Mucosa of descending colon (tissue), 3 donors: ENCODE data around the gene SRD5A3. TPM values are rescaled to one million over a fixed set of nuclear protein-coding genes. Genes with fewer than 3 reads are reported as not detected.

ENCODE experiments used
- ATAC-seq: fragments of 200-7000 bp; cut with Tn5 transposase; one replicate; pipeline ENCODE4 v1.9.1; 2020; ENCODE audit warnings: mild to moderate bottlenecking, moderate library complexity
- DNase-seq, 3 donors: peaks; one replicate each; pipeline ENCODE4 v3.0.0-alpha.2; 2020
- H3K36me3 ChIP-seq: fragments of 200-600 bp; one replicate; pipeline ENCODE4 v1.8.0; 2021; ENCODE audit warnings: low read depth, mild to moderate bottlenecking
- H3K4me1 ChIP-seq: fragments of 200-600 bp; one replicate; pipeline ENCODE4 v1.8.0; 2021; ENCODE audit warnings: low read depth, mild to moderate bottlenecking
- H3K4me3 ChIP-seq: fragments of 200-600 bp; one replicate; pipeline ENCODE4 v1.8.0; 2021; ENCODE audit warnings: mild to moderate bottlenecking
- H3K9me3 ChIP-seq: fragments of 200-600 bp; one replicate; pipeline ENCODE4 v1.8.0; 2021; ENCODE audit warnings: mild to moderate bottlenecking
- intact Hi-C, 2 donors: fragments of 100-400 bp; cut with DNase I in 1 of 2; cut with micrococcal nuclease in 1 of 2; formaldehyde crosslinking; loops; one replicate each; pipeline versions ENCODE4 v1.11.0 to v1.11.1; 2022; cut with DNase I, micrococcal nuclease
- total RNA-seq, 3 donors: library from RNA; stranded (reverse); fragmentation: NEBNext Ultra II Directional in 2 of 3; extraction: Animal tissue kit (Norgen Biotek cat#: 25700) in 2 of 3; gene quantifications; one replicate each; pipeline versions ENCODE4 v1.2.1 to v1.2.4, GENCODE V29; 2021 to 2023
- TF ChIP-seq, protein P1 (sequence below): fragments of 200-600 bp; IDR thresholded peaks from one replicate; pipeline ENCODE4 v1.8.0; 2022; ENCODE audit warnings: antibody characterized with exemption, mild to moderate bottlenecking
- donor health status: DM: no; HTN: no; CAD: no; lungs with moderate emphysema.
- donor health status: DM: no; HTN: no; CAD: no.
- donor health status: DM: no; HTN: yes; CAD: no.

Gene SRD5A3
- total RNA-seq, 3 donors from 2014 or later, result 5.9 to 14.7 (median 14.0) TPM

DNA sequence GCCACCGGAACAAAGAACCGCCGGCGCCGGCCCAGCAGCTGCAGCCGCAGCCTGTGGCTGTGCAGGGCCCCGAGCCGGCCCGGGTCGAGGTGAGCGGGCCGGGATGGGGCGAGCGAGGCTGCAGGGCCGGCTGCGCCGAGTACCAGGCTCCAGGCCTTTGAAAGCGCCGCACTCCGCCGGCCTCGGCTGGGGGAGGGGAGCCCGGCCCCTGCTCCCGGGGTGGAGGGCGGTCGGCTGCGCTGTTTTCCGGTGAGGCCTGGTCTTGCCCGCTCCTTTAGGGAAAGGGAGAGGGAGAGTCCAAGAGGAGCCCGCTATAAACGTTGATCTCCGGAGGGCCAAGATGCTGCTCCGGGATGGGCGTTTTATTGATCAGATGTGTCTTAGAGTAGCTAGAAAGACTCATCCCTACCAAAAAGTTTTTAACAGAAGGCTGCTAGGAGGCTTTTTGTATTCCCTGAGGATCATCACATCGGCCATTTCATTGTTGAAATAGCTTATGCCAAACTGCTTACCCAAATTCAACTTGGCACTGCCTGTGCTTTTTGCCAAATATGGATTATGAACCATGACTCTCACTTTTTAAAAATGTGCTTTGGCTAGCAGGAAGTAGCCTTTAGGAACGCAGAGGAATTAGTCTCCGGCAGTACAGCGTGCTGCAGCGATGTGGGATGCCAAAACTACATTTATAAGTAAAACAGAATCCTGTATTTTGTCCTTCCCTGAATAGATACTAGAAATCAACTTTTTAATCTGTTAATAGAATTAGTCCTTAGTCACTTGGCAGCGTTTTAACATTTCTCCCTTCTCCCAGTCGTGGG is 50.5 kb downstream of the SRD5A3 start:
- Histone ChIP-seq H3K4me1 (peaks cover 26% of the 10 kb centered on the region), H3K4me3 (peak overlapping the region; percentile 92), H3K36me3 (no peaks in the 10 kb centered on the region), H3K9me3 (no peaks in the 10 kb centered on the region)
- DNase-seq (peak; percentile 58 to 75 (median 71)), ATAC-seq (peak; percentile 57)
- TF ChIP-seq, protein P1, sequence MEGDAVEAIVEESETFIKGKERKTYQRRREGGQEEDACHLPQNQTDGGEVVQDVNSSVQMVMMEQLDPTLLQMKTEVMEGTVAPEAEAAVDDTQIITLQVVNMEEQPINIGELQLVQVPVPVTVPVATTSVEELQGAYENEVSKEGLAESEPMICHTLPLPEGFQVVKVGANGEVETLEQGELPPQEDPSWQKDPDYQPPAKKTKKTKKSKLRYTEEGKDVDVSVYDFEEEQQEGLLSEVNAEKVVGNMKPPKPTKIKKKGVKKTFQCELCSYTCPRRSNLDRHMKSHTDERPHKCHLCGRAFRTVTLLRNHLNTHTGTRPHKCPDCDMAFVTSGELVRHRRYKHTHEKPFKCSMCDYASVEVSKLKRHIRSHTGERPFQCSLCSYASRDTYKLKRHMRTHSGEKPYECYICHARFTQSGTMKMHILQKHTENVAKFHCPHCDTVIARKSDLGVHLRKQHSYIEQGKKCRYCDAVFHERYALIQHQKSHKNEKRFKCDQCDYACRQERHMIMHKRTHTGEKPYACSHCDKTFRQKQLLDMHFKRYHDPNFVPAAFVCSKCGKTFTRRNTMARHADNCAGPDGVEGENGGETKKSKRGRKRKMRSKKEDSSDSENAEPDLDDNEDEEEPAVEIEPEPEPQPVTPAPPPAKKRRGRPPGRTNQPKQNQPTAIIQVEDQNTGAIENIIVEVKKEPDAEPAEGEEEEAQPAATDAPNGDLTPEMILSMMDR, result no peak
- intact Hi-C loops, result loop anchor here in 1 of 2 donors (10.0 kb wide), 1 partner anchor 52 kb away; the partner anchor contains the start of gene SRD5A3

DNA sequence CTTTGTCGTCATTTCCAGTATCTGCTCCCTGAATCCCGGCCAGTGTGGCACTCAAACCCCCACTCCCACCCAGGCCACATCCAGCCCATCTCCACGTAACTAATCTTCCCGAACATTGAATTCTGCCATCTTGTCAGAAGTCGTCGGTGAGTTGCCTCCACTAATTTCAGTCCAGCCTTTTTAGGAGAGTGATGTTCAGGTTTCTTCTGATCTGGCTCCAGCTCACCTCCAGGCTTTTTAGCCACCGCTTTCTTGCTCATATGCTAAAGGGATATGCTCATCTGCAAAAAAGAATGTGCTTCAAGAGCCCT is 51.0 kb downstream of the SRD5A3 start:
- TF ChIP-seq, protein P1, result no peak
- DNase-seq, result no peak
- Histone ChIP-seq H3K4me3 (peak overlapping the region; percentile 92), H3K36me3 (no peaks in the 10 kb centered on the region), H3K9me3 (no peaks in the 10 kb centered on the region), H3K4me1 (peaks cover 26% of the 10 kb centered on the region)
- no peak for ATAC-seq
- intact Hi-C loops, result loop anchor here in 1 of 2 donors (10.0 kb wide), 1 partner anchor 52 kb away; the partner anchor contains the start of gene SRD5A3

DNA sequence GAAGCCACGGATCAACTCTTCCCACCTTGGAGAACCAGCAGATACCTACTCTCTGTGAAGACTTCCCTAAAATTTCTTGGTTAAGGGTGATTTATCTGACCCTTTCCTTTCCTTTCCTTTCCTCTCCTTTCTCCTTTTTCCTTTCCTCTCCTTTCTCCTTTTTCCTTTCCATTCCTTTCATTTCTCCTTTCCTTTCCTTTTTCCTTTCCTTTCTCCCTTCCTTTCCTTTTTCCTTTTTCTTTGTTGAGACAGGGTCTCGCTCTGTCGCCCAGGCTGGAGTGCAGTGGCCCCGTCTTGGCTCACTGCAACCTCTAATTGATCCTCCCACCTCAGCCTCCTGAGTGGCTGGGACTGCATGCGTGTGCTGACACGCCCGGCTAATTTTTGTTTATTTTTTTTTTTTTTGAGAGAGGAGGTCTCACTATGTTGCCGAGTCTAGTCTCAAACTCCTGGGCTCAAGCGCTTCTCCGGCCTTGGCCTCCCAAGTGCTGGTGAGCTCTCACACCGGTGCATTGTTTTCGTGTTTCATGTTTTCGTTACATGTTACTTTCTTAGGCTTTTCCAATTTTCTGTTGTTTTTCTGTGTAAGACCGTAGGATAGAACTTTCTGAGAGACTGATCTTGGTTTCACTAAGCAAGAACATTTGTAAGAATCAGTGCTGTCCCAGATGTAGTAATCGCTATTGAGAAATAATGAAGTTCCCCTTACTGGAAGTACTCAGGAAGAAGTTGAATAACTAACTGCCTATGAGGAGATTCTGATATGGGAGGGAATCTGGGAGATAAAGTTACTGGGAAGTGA is 51.7 kb downstream of the SRD5A3 start:
- no peaks in the 10 kb centered on the region for H3K9me3 ChIP-seq
- intact Hi-C loops, result loop anchor here in 1 of 2 donors (10.0 kb wide), 1 partner anchor 53 kb away; the partner anchor contains the start of gene SRD5A3
- ATAC-seq (no peak), DNase-seq (no peak)
- peaks cover 26% of the 10 kb centered on the region for H3K4me1 ChIP-seq
- TF ChIP-seq, protein P1, result no peak
- H3K4me3 ChIP-seq, result no peak overlapping the region
- H3K36me3 ChIP-seq, result no peaks in the 10 kb centered on the region

DNA sequence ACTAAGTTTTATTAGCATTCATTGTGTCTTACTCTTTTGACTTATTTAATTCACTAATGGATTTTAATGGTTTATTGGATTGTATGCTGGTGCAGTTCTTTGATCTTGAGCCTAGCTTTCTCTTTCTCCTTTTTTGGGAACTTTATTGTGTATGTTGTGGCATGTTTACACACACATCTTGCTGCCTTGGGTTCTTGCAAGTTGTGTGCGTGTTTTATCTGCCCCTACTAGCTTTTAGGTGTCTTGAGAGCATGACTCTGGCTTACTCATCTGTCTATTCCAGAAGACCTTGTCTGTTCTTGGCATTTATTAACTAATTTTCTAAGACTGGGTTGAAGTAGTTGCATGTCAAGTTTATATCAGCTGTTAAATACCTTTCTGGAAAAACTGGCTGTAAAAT is 52.4 kb downstream of the SRD5A3 start:
- intact Hi-C loops, result loop anchor here in 1 of 2 donors (10.0 kb wide), 1 partner anchor 54 kb away; the partner anchor contains the start of gene SRD5A3

DNA sequence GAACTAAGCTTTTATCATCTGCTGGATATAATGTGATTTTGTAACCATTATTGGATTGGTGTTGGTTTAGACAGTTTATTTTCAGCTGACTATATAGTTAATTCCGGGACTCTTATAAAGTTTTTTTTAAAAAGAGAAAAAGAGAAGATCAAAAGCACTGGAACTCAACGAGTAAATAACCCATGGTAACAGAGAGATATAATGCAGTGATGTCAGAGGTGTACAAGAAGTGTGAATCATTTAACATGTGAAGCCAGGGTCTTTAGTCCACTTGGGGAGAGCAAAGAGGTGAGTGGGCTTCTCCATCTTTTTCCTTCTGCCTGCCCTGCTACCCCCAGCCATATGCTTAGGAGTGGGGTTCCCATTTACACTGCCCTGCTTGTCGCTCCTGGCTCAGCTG is 52.9 kb downstream of the SRD5A3 start:
- H3K36me3 ChIP-seq, result no peaks in the 10 kb centered on the region
- ATAC-seq (no peak), DNase-seq (no peak)
- intact Hi-C loops, result loop anchor here in 1 of 2 donors (10.0 kb wide), 1 partner anchor 54 kb away; the partner anchor contains the start of gene SRD5A3
- TF ChIP-seq, protein P1, result no peak
- no peaks in the 10 kb centered on the region for H3K9me3 ChIP-seq
- H3K4me3 ChIP-seq, result no peak overlapping the region
- peaks cover 26% of the 10 kb centered on the region for H3K4me1 ChIP-seq

More for the DNA sequence above, 52.4 kb downstream of the SRD5A3 start:
- TF ChIP-seq, protein P1, result no peak
- DNase-seq (no peak), ATAC-seq (no peak)
- Histone ChIP-seq H3K4me1 (peaks cover 26% of the 10 kb centered on the region), H3K9me3 (no peaks in the 10 kb centered on the region), H3K4me3 (no peak overlapping the region), H3K36me3 (no peaks in the 10 kb centered on the region)
